ENCODE data around the gene MYLK4.

MYLK4 gene

DNA sequence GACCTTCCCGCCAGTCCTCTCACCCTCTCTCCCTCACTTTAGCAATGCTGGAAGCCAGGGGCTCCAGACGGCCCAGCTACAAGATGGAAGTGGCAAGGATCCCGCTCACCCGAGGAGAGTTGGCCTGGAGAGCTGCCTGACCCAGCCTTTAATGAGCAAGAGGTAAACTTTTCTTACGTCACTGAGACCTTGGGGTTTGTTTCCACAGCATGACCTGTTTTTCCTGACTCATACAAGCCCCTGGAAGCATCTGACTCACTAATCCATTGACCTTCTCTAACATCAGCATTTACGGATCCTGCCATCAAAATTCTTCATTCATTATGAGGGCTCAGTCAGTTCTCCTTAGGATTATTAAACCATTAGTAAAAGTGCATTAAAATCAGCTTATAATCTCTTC, 120.4 kb downstream of the MYLK4 start:
- H2BK12ac ChIP-seq (ENCODE audit: low read length) = no peak overlapping the region
- H2BK5ac ChIP-seq (ENCODE audit: low read depth, low read length, poor library complexity) = no peak overlapping the region
- no peaks in the 10 kb centered on the region for H3K27me3 ChIP-seq (ENCODE audit: insufficient read depth, low read length)
- no peak overlapping the region for H2AK5ac ChIP-seq (ENCODE audit: low read length)
- no peak overlapping the region for H3K4me2 ChIP-seq (ENCODE audit: low read length)
- peaks cover 4% of the 10 kb centered on the region for H3K79me1 ChIP-seq (ENCODE audit: low read length)
- no peak overlapping the region for H2BK120ac ChIP-seq (ENCODE audit: insufficient read depth, low read length, poor library complexity)
- no peak overlapping the region for H4K91ac ChIP-seq (ENCODE audit: low read depth, low read length)
- no peak overlapping the region for H3K4ac ChIP-seq (ENCODE audit: low read depth, low read length)
- no peak overlapping the region for H3K14ac ChIP-seq (ENCODE audit: low read length)
- no peak overlapping the region for H2AFZ ChIP-seq (ENCODE audit: insufficient read depth, low read length, poor library complexity)
- H3K23ac ChIP-seq (ENCODE audit: low read length) = no peak overlapping the region
- H4K8ac ChIP-seq (ENCODE audit: low read depth, low read length) = no peak overlapping the region
- peaks cover 3% of the 10 kb centered on the region for H3K79me2 ChIP-seq (ENCODE audit: control insufficient read depth, insufficient read depth, low read length, poor library complexity)
- no peak overlapping the region for H3K27ac ChIP-seq (ENCODE audit: low read depth, low read length)
- H3K9ac ChIP-seq (ENCODE audit: low read length) = no peak overlapping the region
- WGBS (ENCODE audit: extremely low coverage, insufficient coverage, insufficient read length) = no CpG with 5 or more reads among the region's 6 CpGs
- no peaks in the 10 kb centered on the region for H3K9me3 ChIP-seq (ENCODE audit: insufficient read depth, low read depth, low read length)
- H3K4me3 ChIP-seq (ENCODE audit: low read depth, low read length) = no peak overlapping the region
- H3K36me3 ChIP-seq (ENCODE audit: control insufficient read depth in 1 of 2, insufficient read depth in 2 of 2, low read length in 2 of 2) = no peaks in the 10 kb centered on the region
- DNase-seq = peak; percentile 24 to 48
- H4K12ac ChIP-seq (ENCODE audit: low read depth, low read length) = no peak overlapping the region
- no peak overlapping the region for H3K18ac ChIP-seq (ENCODE audit: low read length)
- peaks cover 2 to 9% of the 10 kb centered on the region in 2 experiments for H3K4me1 ChIP-seq (ENCODE audit: control insufficient read depth in 1 of 2, insufficient read depth in 2 of 2, low read length in 2 of 2)

GRCh38 chr6:2626401-2626800, 124.3 kb downstream of the MYLK4 start:
- no peaks in the 10 kb centered on the region for H3K79me1 ChIP-seq (ENCODE audit: low read length)
- peaks cover 0 to 4% of the 10 kb centered on the region in 2 experiments for H3K4me1 ChIP-seq (ENCODE audit: control insufficient read depth in 1 of 2, insufficient read depth in 2 of 2, low read length in 2 of 2)
- no peaks in the 10 kb centered on the region for H3K36me3 ChIP-seq (ENCODE audit: control insufficient read depth in 1 of 2, insufficient read depth in 2 of 2, low read length in 2 of 2)
- no peak for DNase-seq
- H2AFZ ChIP-seq (ENCODE audit: insufficient read depth, low read length, poor library complexity) = no peak overlapping the region
- no peak overlapping the region for H2BK12ac ChIP-seq (ENCODE audit: low read length)
- H4K8ac ChIP-seq (ENCODE audit: low read depth, low read length) = no peak overlapping the region
- no peak overlapping the region for H3K4me2 ChIP-seq (ENCODE audit: low read length)
- no peak overlapping the region for H3K18ac ChIP-seq (ENCODE audit: low read length)
- no peak overlapping the region for H2AK5ac ChIP-seq (ENCODE audit: low read length)
- no peak overlapping the region for H3K4ac ChIP-seq (ENCODE audit: low read depth, low read length)
- no peaks in the 10 kb centered on the region for H3K9me3 ChIP-seq (ENCODE audit: insufficient read depth, low read depth, low read length)
- H3K27me3 ChIP-seq (ENCODE audit: insufficient read depth, low read length) = no peaks in the 10 kb centered on the region
- H3K9ac ChIP-seq (ENCODE audit: low read length) = no peak overlapping the region
- no peak overlapping the region for H3K4me3 ChIP-seq (ENCODE audit: low read depth, low read length)
- H2BK5ac ChIP-seq (ENCODE audit: low read depth, low read length, poor library complexity) = no peak overlapping the region
- no peak overlapping the region for H4K12ac ChIP-seq (ENCODE audit: low read depth, low read length)
- no peak overlapping the region for H3K14ac ChIP-seq (ENCODE audit: low read length)
- no peak overlapping the region for H4K91ac ChIP-seq (ENCODE audit: low read depth, low read length)
- no peaks in the 10 kb centered on the region for H3K79me2 ChIP-seq (ENCODE audit: control insufficient read depth, insufficient read depth, low read length, poor library complexity)
- no peak overlapping the region for H3K27ac ChIP-seq (ENCODE audit: low read depth, low read length)
- WGBS (ENCODE audit: extremely low coverage, insufficient coverage, insufficient read length) = no CpG with 5 or more reads among the region's 7 CpGs
- no peak overlapping the region for H3K23ac ChIP-seq (ENCODE audit: low read length)
- no peak overlapping the region for H2BK120ac ChIP-seq (ENCODE audit: insufficient read depth, low read length, poor library complexity)

DNA sequence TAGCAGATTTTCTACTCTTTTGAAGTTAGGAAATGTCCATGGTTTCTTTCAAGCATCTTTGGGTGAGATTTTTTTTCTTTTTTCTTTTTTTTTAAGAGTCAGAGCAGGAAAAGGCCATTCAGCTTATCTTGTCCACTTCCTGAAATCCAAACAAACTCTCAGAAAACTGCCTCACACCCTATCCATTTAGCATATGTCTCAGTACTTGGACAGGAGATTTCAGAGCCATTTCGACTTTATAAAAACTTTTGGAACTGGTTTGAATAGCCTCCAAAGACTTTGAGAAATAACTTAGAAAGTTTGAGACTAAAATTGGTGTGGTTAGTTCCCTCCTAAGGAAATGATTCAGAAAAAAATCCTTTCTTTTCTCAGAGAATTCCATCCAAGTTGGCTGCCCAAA, 125.1 kb downstream of the MYLK4 start:
- no peak overlapping the region for H2BK12ac ChIP-seq (ENCODE audit: low read length)
- no peak overlapping the region for H2AFZ ChIP-seq (ENCODE audit: insufficient read depth, low read length, poor library complexity)
- no peak overlapping the region for H4K8ac ChIP-seq (ENCODE audit: low read depth, low read length)
- no peaks in the 10 kb centered on the region for H3K9me3 ChIP-seq (ENCODE audit: insufficient read depth, low read depth, low read length)
- H2BK5ac ChIP-seq (ENCODE audit: low read depth, low read length, poor library complexity) = no peak overlapping the region
- no peak overlapping the region for H3K23ac ChIP-seq (ENCODE audit: low read length)
- no peak overlapping the region for H3K14ac ChIP-seq (ENCODE audit: low read length)
- no peak overlapping the region for H2AK5ac ChIP-seq (ENCODE audit: low read length)
- H2BK120ac ChIP-seq (ENCODE audit: insufficient read depth, low read length, poor library complexity) = no peak overlapping the region
- peaks cover 0 to 2% of the 10 kb centered on the region in 2 experiments for H3K4me1 ChIP-seq (ENCODE audit: control insufficient read depth in 1 of 2, insufficient read depth in 2 of 2, low read length in 2 of 2)
- H3K4me3 ChIP-seq (ENCODE audit: low read depth, low read length) = no peak overlapping the region
- no peak for DNase-seq
- no peaks in the 10 kb centered on the region for H3K27me3 ChIP-seq (ENCODE audit: insufficient read depth, low read length)
- no peak overlapping the region for H4K91ac ChIP-seq (ENCODE audit: low read depth, low read length)
- no peak overlapping the region for H3K18ac ChIP-seq (ENCODE audit: low read length)
- H3K27ac ChIP-seq (ENCODE audit: low read depth, low read length) = no peak overlapping the region
- no CpG with 5 or more reads among the region's 1 CpG for WGBS (ENCODE audit: extremely low coverage, insufficient coverage, insufficient read length)
- H4K12ac ChIP-seq (ENCODE audit: low read depth, low read length) = no peak overlapping the region
- no peaks in the 10 kb centered on the region for H3K79me2 ChIP-seq (ENCODE audit: control insufficient read depth, insufficient read depth, low read length, poor library complexity)
- no peak overlapping the region for H3K4me2 ChIP-seq (ENCODE audit: low read length)
- H3K4ac ChIP-seq (ENCODE audit: low read depth, low read length) = no peak overlapping the region
- no peak overlapping the region for H3K9ac ChIP-seq (ENCODE audit: low read length)
- no peaks in the 10 kb centered on the region for H3K79me1 ChIP-seq (ENCODE audit: low read length)
- H3K36me3 ChIP-seq (ENCODE audit: control insufficient read depth in 1 of 2, insufficient read depth in 2 of 2, low read length in 2 of 2) = no peaks in the 10 kb centered on the region

GRCh38 chr6:2624177-2624576, 126.5 kb downstream of the MYLK4 start:
- Histone ChIP-seq H2BK5ac (ENCODE audit: low read depth, low read length, poor library complexity) (no peak overlapping the region), H2AFZ (ENCODE audit: insufficient read depth, low read length, poor library complexity) (no peak overlapping the region), H2BK12ac (ENCODE audit: low read length) (no peak overlapping the region), H4K8ac (ENCODE audit: low read depth, low read length) (no peak overlapping the region), H2BK120ac (ENCODE audit: insufficient read depth, low read length, poor library complexity) (no peak overlapping the region), H3K4ac (ENCODE audit: low read depth, low read length) (no peak overlapping the region), H3K14ac (ENCODE audit: low read length) (no peak overlapping the region), H3K36me3 (ENCODE audit: control insufficient read depth in 1 of 2, insufficient read depth in 2 of 2, low read length in 2 of 2) (no peaks in the 10 kb centered on the region), H3K9me3 (ENCODE audit: insufficient read depth, low read depth, low read length) (no peaks in the 10 kb centered on the region), H3K4me1 (ENCODE audit: control insufficient read depth in 1 of 2, insufficient read depth in 2 of 2, low read length in 2 of 2) (no peaks in the 10 kb centered on the region), H4K12ac (ENCODE audit: low read depth, low read length) (no peak overlapping the region), H3K79me1 (ENCODE audit: low read length) (no peaks in the 10 kb centered on the region), H3K23ac (ENCODE audit: low read length) (no peak overlapping the region), H3K18ac (ENCODE audit: low read length) (no peak overlapping the region), H3K9ac (ENCODE audit: low read length) (no peak overlapping the region), H3K27me3 (ENCODE audit: insufficient read depth, low read length) (no peaks in the 10 kb centered on the region), H3K27ac (ENCODE audit: low read depth, low read length) (no peak overlapping the region), H3K79me2 (ENCODE audit: control insufficient read depth, insufficient read depth, low read length, poor library complexity) (no peaks in the 10 kb centered on the region), H3K4me3 (ENCODE audit: low read depth, low read length) (no peak overlapping the region), H3K4me2 (ENCODE audit: low read length) (no peak overlapping the region), H2AK5ac (ENCODE audit: low read length) (no peak overlapping the region), H4K91ac (ENCODE audit: low read depth, low read length) (no peak overlapping the region)
- no peak for DNase-seq
- WGBS (ENCODE audit: extremely low coverage, insufficient coverage, insufficient read length) = no CpG with 5 or more reads among the region's 12 CpGs

Measured in trophoblast cell (in vitro differentiated cells and primary cell).